GM08714 (cell line): Measurements from ENCODE around the gene ELMO2.
A peak's percentile ranks its signal among the peaks of the same experiment; 100 is the strongest.

ENCODE experiments used
- H3K4me3 ChIP-seq: fragments of 200-500 bp; sonication (Bioruptor generic); 2 replicates; pipeline ENCODE4 v1.5.1; 2014; ENCODE audit warnings: mild to moderate bottlenecking, low read length, inconsistent platforms
- ZNF274 ChIP-seq: IDR thresholded peaks from 2 replicates; pipeline ENCODE4 v1.6.1; 2012; ENCODE audit warnings: mild to moderate bottlenecking, low read depth, low read length

Gene ELMO2

GRCh38 chr20:46416839-46417238 lies 10.4 kb upstream of the ELMO2 start:
- H3K4me3 ChIP-seq = no peak overlapping the region
- no peak for TF ChIP-seq ZNF274

GRCh38 chr20:46416421-46416820 lies 10.0 kb upstream of the ELMO2 start:
- no peak for TF ChIP-seq ZNF274
- no peak overlapping the region for H3K4me3 ChIP-seq

GRCh38 chr20:46415773-46416172 lies 9.4 kb upstream of the ELMO2 start:
- no peak overlapping the region for H3K4me3 ChIP-seq
- TF ChIP-seq ZNF274 = no peak

- no peak for TF ChIP-seq ZNF274
Measured at GRCh38 chr20:46414608-46415007, 8.2 kb upstream of the ELMO2 start.

GRCh38 chr20:46411637-46412036 lies 5.2 kb upstream of the ELMO2 start:
- H3K4me3 ChIP-seq = no peak overlapping the region
- no peak for TF ChIP-seq ZNF274

More at GRCh38 chr20:46414608-46415007, 8.2 kb upstream of the ELMO2 start:
- H3K4me3 ChIP-seq = no peak overlapping the region

- no peak for TF ChIP-seq ZNF274
- no peak overlapping the region for H3K4me3 ChIP-seq
Measured at GRCh38 chr20:46408281-46408731, 1.9 kb upstream of the ELMO2 start.

GRCh38 chr20:46407671-46407996 lies 1.2 kb upstream of the ELMO2 start:
- TF ChIP-seq ZNF274 = no peak

GRCh38 chr20:46406986-46407670 lies 713 bp upstream of the ELMO2 start:
- H3K4me3 ChIP-seq = peak overlapping the region; percentile 64; the same call in 1 of the 2 replicates
- TF ChIP-seq ZNF274 = no peak

More at GRCh38 chr20:46407671-46407996, 1.2 kb upstream of the ELMO2 start:
- H3K4me3 ChIP-seq = no peak overlapping the region

GRCh38 chr20:46402331-46402811 lies 4.0 kb downstream of the ELMO2 start:
- no peak overlapping the region for H3K4me3 ChIP-seq
- no peak for TF ChIP-seq ZNF274

- TF ChIP-seq ZNF274 = no peak
- H3K4me3 ChIP-seq = peak overlapping the region; percentile 56; the same call in 1 of the 2 replicates
Measured at GRCh38 chr20:46401478-46401860, 4.9 kb downstream of the ELMO2 start.

GRCh38 chr20:46400828-46401477 lies 5.5 kb downstream of the ELMO2 start:
- peak overlapping the region; percentile 56; the same call in 1 of the 2 replicates for H3K4me3 ChIP-seq
- TF ChIP-seq ZNF274 = no peak

- TF ChIP-seq ZNF274 = no peak
- H3K4me3 ChIP-seq = peak overlapping the region; percentile 56; the same call in 1 of the 2 replicates
Measured at GRCh38 chr20:46400253-46400652, 6.2 kb downstream of the ELMO2 start.

- TF ChIP-seq ZNF274 = no peak
- no peak overlapping the region; the same call in 1 of the 2 replicates for H3K4me3 ChIP-seq
Measured at GRCh38 chr20:46399401-46399800, 7.0 kb downstream of the ELMO2 start.

GRCh38 chr20:46398963-46399362 lies 7.5 kb downstream of the ELMO2 start:
- no peak for TF ChIP-seq ZNF274
- H3K4me3 ChIP-seq = no peak overlapping the region
